Panc1 (cell line): ENCODE results near the gene CHAF1B.

Experiments used
- CTCF ChIP-seq: fragments of 450-650 bp; IDR thresholded peaks from 2 replicates; pipeline ENCODE4 v1.5.1; 2017; ENCODE audit warnings: mild to moderate bottlenecking
- POLR2AphosphoS5 ChIP-seq: IDR thresholded peaks from 2 replicates; pipeline ENCODE4 v1.6.1; 2012; ENCODE audit warnings: mild to moderate bottlenecking, low read depth, low read length, moderate library complexity

DNA sequence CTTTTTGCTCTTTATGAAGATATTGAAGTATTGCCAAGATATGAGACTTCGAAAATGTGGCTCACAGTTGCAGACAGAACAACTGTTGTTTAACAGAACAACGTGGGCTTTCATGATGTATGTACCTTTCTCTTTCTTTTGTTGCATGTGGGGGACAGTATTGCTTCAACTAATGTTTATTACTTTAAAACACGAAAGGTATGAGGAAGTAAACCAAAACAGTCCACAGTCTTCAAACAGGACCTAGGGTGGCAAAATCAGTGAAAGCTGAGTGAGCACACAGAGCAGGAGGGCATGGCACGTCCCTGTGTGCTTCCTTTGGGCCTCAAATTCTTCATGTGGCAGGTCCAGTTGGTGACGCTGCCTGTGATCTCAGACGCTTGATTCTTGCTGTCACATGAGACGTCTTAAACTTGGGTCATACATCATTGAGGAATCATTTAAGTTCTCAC is 7.8 kb upstream of the CHAF1B start:
- TF ChIP-seq CTCF: no peak
- TF ChIP-seq POLR2AphosphoS5: no peak
